HG02973 (cell line): ENCODE data around the gene NFIX.

Experiments used
- ATAC-seq: cut with Tn5 transposase; IDR thresholded peaks from one replicate; pipeline ENCODE4 v1.9.1; 2021; ENCODE audit warnings: moderate library complexity; ENCODE audit not compliant: unreplicated experiment

The NFIX gene

GRCh38 chr19:13018035-13018914, 23.0 kb downstream of the NFIX start:
- ATAC-seq: no peak

GRCh38 chr19:13019332-13019731, 24.1 kb downstream of the NFIX start:
- ATAC-seq: no peak

DNA sequence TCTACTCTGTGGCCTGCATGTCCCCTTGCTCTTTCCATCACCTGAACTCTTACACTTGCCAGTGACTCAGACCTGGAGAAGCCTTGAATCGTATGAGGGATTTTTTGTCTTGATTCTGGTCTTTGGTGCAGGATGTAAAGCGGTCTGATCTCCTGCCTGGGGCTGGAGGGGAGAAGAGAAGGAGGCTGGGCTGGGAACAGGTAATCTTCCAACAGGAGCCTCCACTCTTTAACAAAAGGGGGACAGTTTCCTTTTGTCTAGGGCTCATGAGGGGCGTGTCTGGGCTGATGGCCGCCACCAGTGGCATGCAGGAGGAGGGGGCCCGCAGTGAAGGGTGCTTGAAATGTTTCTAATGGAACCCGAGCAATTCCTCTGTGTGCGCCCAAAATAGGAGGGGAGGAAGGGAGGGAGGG, 24.7 kb downstream of the NFIX start:
- ATAC-seq: no peak

GRCh38 chr19:13022111-13022858, 27.0 kb downstream of the NFIX start:
- ATAC-seq: no peak

GRCh38 chr19:13022859-13023636, 27.8 kb downstream of the NFIX start:
- ATAC-seq: no peak

- no peak for ATAC-seq
These were observed 28.4 kb downstream of the NFIX start for GRCh38 chr19:13023656-13024055.

DNA sequence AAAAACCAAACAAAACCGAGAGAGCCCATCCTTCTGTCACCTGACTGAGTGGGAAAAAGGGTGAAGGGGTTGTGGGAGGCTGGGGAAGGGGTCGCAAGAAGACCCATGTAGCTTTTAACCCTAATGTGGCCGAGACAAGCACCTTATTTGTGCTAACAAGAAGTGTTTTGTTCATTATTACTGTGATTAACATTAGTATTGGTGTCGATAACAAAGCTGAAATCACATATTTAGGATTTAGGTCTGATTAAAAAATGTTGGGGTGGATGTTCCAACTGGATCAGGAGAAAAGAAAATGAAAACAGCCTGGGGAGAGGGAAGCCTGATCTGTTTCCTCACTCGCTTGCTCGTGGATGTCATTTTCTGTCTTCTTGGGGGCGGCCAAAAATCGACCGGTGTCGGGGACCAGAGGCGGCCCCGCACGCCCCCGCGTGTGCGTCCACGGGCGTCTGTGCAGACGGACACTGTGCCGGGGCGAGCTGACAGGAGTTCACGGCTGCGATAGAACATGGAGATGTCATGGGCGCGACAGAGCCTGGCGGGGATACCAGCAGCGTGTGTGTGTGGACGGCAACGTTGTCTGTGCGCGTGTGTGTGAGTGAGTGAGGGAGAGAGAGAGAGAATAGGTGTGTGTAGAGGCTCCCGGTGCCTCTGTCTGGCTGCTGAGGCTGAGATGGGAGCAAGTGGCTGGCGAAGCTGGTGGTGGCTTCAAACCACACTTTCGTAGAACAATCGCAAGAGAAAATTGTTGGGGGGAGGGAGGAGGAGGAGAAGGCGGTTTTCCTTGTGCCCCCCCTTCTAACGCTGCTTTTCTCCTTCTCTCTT, 29.1 kb downstream of the NFIX start:
- ATAC-seq: no peak

- ATAC-seq: no peak
These were observed 29.8 kb downstream of the NFIX start for GRCh38 chr19:13024951-13025697.

GRCh38 chr19:13025819-13026456, 30.7 kb downstream of the NFIX start:
- ATAC-seq: no peak

DNA sequence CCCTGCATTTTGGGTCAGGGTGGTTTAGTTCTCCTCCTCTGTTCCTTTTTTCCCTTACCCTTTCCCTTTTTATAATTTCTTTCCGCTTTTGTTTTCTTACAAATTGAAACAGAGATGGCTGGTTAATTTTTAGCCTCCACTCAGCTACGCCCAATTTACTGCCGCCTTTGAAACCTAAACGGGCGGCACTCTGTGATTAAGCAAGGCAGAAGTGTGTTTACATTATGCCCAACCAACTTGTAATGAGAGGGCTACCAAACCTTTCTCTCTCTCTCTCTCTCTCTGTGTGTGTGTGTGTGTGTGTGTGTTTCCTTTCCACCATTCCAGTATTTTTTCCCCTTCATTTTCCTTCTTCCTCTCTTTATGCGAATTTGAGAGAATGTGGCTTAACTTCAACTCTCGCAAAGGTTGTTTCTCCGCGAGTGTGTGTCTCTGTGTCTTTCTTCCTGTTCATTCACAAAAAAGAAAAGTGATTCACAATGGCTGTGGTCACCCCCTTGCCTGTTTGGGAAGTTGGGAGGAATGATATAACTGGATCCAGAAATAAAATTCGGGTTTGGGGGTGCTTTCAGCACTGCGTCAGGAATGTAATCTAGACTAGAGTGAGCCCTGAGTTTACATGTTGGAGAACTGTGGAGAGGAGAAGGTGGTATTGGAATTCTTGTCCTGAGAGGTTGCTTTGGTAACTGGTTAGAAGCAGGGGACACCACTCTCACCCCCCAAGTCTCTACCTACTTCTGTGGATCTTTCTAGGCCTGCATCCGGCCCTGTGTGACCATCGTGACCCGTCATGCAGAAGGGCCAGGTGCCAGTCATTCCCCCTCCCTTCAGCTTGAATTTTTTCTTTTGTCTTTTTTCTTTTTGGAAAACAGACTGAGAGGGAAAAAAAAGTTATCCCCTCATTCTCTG, 31.4 kb downstream of the NFIX start:
- no peak for ATAC-seq

- ATAC-seq: no peak
These were observed 32.3 kb downstream of the NFIX start for GRCh38 chr19:13027557-13027956.

- ATAC-seq: no peak
These were observed 32.8 kb downstream of the NFIX start for GRCh38 chr19:13028027-13028426.

GRCh38 chr19:13029301-13029880, 34.1 kb downstream of the NFIX start:
- no peak for ATAC-seq

DNA sequence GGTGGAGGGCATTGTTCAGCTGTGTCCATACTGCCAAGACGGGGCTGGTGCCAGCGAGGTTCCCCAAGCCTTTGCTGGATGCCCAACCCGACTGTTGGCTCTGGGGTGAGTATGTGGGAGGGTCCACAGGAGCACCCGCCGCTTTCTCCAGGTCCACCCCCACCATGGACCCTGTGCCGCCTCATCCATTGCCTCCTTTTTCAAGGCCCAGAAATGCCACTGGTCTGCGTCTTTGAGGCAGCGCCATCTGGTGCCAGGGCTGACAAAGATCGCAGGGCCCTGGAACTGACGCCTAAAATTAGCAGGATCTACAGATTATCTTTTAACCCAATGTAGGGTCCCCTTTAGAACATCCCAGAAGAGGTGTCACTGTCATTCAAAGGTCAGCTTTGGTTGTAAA, 34.6 kb downstream of the NFIX start:
- ATAC-seq: no peak

- ATAC-seq: no peak
These were observed 36.8 kb downstream of the NFIX start for GRCh38 chr19:13031917-13032623.

DNA sequence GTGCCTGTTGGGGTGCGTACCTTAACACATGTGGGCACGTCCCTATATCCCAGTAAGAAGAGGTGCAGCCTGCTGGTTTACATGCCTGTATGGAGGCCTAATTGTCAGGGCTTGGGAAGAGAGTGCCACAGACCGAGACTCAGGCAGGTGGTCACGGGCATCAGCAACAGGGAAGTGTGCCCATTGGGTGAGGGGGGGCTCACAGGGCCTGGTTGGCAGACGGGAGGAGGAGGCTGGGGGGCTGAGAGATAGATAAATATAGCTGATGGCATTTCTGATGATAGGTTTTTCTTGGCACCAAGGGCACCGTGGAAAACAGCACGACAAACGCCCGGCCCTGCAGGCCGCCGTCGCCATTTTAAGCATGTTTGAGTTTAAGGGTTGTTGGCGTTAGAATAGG, 37.6 kb downstream of the NFIX start:
- ATAC-seq: no peak

- ATAC-seq: no peak
These were observed 38.0 kb downstream of the NFIX start for GRCh38 chr19:13033244-13033643.
